Cardiac muscle cell (in vitro differentiated cells and primary cell): Measurements from ENCODE around the gene FLVCR1. TPM values are rescaled to one million over a fixed set of nuclear protein-coding genes. Genes with fewer than 3 reads are reported as not detected.

Source experiments
- DNase-seq, 2 donors: peaks; one replicate each; pipeline versions ENCODE4 v3.0.0 to v3.0.0-alpha.2; 2010 to 2017; ENCODE audit warnings: low read depth in 1 of 2, low spot score in 1 of 2
- H3K27ac ChIP-seq: fragments of 200-600 bp; sonication (generic); 2 replicates; pipeline ENCODE4 v1.5.1; 2016
- H3K27me3 ChIP-seq: fragments of 200-600 bp; sonication (generic); 2 replicates; pipeline ENCODE4 v1.6.0; 2016; ENCODE audit warnings: control low read depth
- H3K36me3 ChIP-seq: fragments of 200-600 bp; sonication (generic); 2 replicates; pipeline ENCODE4 v1.5.1; 2016; ENCODE audit warnings: control low read depth
- H3K4me1 ChIP-seq: fragments of 200-600 bp; sonication (generic); 2 replicates; pipeline ENCODE4 v1.8.1; 2017; ENCODE audit warnings: low read depth, mild to moderate bottlenecking, mixed run types
- H3K4me3 ChIP-seq: fragments of 200-600 bp; sonication (generic); 2 replicates; pipeline ENCODE4 v1.5.1; 2016; ENCODE audit warnings: mild to moderate bottlenecking
- H3K9me3 ChIP-seq: fragments of 200-600 bp; sonication (generic); 2 replicates; pipeline ENCODE4 v1.5.1; 2017; ENCODE audit warnings: low read depth, mild to moderate bottlenecking, control low read depth
- polyA plus RNA-seq: library from polyadenylated mRNA; unstranded; fragments of >200 nt; fragmentation: Nextera tagmentation; extraction: Ambion mirVana; gene quantifications from 2 replicates; pipeline ENCODE4 v1.2.1, GENCODE V29; 2016
- total RNA-seq: library from RNA; depleted of rRNA; stranded (reverse); fragments of >200 nt; gene quantifications from 2 replicates; pipeline ENCODE4 v1.2.3, GENCODE V29; 2016
- TF ChIP-seq, protein P1 (sequence below): IDR thresholded peaks from 2 replicates; pipeline ENCODE4 v1.5.1; 2012; ENCODE audit warnings: low read depth, mild to moderate bottlenecking, low read length

The FLVCR1 gene
- total and polyA plus RNA-seq, 2 experiments from 2014 or later: 7.8 to 11.7 TPM

DNA sequence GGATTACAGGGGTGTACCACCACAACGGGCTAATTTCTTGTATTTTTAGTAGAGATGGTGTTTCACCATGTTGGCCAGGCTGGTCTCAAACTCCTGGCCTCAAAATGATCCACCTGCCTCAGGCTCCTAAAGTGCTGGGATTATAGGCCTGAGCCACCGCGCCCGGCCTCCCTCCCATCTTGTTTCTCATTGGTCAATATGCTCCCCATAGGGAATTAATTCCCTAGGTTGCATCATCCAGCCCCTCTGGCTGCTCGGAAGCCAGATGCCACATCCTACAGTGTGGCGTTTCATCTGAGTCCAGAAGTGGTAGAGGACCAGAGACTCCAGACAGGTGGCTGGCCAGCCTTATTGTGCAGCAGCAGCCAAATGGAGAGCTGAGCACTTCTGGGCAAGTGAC lies 80.8 kb downstream of the FLVCR1 start:
- Histone ChIP-seq H3K27me3 (no peaks in the 10 kb centered on the region), H3K4me3 (no peak overlapping the region), H3K27ac (no peak overlapping the region), H3K4me1 (no peaks in the 10 kb centered on the region), H3K9me3 (no peaks in the 10 kb centered on the region), H3K36me3 (no peaks in the 10 kb centered on the region)
- DNase-seq: no peak
- TF ChIP-seq, protein P1, sequence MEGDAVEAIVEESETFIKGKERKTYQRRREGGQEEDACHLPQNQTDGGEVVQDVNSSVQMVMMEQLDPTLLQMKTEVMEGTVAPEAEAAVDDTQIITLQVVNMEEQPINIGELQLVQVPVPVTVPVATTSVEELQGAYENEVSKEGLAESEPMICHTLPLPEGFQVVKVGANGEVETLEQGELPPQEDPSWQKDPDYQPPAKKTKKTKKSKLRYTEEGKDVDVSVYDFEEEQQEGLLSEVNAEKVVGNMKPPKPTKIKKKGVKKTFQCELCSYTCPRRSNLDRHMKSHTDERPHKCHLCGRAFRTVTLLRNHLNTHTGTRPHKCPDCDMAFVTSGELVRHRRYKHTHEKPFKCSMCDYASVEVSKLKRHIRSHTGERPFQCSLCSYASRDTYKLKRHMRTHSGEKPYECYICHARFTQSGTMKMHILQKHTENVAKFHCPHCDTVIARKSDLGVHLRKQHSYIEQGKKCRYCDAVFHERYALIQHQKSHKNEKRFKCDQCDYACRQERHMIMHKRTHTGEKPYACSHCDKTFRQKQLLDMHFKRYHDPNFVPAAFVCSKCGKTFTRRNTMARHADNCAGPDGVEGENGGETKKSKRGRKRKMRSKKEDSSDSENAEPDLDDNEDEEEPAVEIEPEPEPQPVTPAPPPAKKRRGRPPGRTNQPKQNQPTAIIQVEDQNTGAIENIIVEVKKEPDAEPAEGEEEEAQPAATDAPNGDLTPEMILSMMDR: no peak

DNA sequence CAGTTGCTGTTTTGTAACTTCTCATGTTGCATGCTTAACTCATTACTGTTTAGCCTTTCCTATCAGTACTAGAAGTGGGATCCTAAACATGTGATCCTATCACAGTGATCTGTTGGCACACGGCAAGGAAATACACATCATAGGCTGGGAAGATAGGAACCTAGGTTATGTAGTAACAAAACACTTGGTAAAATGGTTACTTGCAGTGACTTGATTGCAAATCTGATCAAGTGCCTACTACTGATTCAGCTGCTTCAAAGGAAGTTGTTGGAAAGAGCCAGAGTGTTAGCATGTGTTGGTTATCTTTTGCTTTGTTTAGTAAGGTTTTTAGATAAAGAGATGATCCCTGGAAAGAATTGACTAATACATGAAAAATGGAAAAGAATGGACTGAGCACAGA lies 83.4 kb downstream of the FLVCR1 start:
- H3K36me3 ChIP-seq: no peaks in the 10 kb centered on the region

DNA sequence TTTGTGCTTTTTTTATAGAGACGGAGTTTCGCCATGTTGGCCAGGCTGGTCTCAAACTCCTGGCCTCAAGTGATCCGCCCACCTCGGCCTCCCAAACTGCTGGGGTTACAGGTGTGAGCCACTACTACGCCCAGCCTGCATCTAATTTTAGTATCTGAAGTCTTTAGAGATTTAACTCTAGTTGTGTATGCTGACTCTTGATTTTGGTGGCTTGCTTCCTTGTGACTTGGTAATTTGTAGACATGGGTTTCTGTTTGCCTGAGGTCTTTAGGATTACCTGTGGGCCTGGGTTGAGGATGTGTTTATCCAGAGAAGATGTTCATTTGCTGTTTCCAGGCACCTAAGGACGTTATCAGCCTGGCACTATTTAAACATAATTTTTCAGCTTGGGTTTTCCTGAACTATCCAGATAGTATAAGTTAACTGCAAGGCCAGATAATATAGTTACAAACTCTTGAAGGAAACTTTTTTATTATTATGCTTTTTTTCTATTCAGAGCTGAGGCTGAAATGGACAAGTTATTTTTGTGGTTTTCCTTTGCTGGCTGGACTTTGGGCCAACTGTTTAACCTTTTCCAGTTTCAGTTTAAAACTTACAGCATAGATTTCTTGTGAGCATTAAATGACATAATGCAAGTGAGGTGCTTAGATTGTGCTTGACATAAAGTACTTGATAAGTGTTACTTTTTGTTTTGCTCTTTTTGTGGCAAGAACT lies 84.8 kb downstream of the FLVCR1 start:
- peak in 1 of 2 donors; percentile 25 for DNase-seq
- TF ChIP-seq, protein P1: no peak
- Histone ChIP-seq H3K9me3 (no peaks in the 10 kb centered on the region), H3K27ac (no peak overlapping the region), H3K4me3 (no peak overlapping the region), H3K4me1 (no peaks in the 10 kb centered on the region), H3K27me3 (no peaks in the 10 kb centered on the region), H3K36me3 (no peaks in the 10 kb centered on the region)

More for the DNA sequence above, 83.4 kb downstream of the FLVCR1 start:
- TF ChIP-seq, protein P1: no peak
- Histone ChIP-seq H3K27me3 (no peaks in the 10 kb centered on the region), H3K9me3 (no peaks in the 10 kb centered on the region), H3K27ac (no peak overlapping the region), H3K4me1 (no peaks in the 10 kb centered on the region), H3K4me3 (no peak overlapping the region)
- DNase-seq: no peak

DNA sequence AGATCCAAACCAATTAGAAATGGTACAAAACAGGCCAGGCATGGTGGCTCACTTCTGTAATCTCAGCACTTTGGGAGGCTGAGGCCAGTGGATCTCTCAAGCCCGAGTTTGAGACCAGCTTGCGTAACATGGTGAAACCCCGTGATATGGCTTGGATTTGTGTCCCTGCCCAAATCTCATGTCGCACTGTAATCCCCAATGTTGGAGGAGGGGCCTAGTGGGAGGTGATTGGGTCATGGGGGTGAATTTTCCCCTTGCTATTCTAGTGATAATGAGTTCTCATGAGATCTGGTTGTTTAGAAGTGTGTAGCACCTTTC lies 85.3 kb downstream of the FLVCR1 start:
- Histone ChIP-seq H3K27ac (no peak overlapping the region), H3K27me3 (no peaks in the 10 kb centered on the region)
- TF ChIP-seq, protein P1: no peak

DNA sequence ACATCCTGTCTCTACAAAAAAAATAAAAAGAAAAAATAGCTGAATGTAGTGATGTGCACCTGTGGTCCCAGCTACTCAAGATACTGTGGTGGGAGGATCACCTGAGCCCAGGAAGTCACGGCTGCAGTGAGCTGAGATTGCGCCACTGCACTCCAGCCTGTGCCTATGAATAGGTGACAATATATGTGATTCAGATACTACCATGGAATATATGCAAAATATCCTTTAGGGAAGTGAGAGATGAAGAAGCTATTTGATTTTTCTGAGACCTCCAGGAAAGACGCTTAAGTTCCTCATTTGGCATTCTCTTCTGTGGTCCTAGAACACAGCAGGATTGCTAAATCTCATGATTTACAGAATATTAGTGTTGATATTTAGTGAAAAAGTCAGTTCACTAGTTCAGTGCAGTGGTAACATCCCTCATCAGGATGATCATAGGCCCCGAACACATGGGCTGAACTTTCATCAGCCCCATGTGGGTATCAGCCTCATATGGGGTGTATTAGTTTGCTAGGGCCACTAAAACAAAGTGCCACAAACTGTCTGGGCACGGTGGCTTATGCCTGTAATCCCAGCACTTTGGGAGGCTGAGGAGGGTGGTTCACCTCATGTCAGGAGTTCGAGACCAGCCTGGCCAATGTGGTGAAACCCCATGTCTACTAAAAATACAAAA lies 86.3 kb downstream of the FLVCR1 start:
- no peak overlapping the region for H3K4me3 ChIP-seq
- H3K27ac ChIP-seq: no peak overlapping the region
- H3K4me1 ChIP-seq: no peaks in the 10 kb centered on the region
- H3K9me3 ChIP-seq: no peaks in the 10 kb centered on the region
- TF ChIP-seq, protein P1: no peak
- H3K36me3 ChIP-seq: no peaks in the 10 kb centered on the region
- DNase-seq: no peak
- no peaks in the 10 kb centered on the region for H3K27me3 ChIP-seq

More for the DNA sequence above, 85.3 kb downstream of the FLVCR1 start:
- H3K9me3 ChIP-seq: no peaks in the 10 kb centered on the region
- peak in 1 of 2 donors; percentile 27 for DNase-seq
- no peaks in the 10 kb centered on the region for H3K36me3 ChIP-seq
- no peaks in the 10 kb centered on the region for H3K4me1 ChIP-seq
- H3K4me3 ChIP-seq: no peak overlapping the region
